Measurements from ENCODE around the gene EEPD1. TPM values are rescaled to one million over a fixed set of nuclear protein-coding genes. Genes with fewer than 3 reads are reported as not detected.

EEPD1 gene
- total RNA-seq, 4 donors from 2014 or later = 12.4 to 36.2 (median 20.4) TPM

DNA sequence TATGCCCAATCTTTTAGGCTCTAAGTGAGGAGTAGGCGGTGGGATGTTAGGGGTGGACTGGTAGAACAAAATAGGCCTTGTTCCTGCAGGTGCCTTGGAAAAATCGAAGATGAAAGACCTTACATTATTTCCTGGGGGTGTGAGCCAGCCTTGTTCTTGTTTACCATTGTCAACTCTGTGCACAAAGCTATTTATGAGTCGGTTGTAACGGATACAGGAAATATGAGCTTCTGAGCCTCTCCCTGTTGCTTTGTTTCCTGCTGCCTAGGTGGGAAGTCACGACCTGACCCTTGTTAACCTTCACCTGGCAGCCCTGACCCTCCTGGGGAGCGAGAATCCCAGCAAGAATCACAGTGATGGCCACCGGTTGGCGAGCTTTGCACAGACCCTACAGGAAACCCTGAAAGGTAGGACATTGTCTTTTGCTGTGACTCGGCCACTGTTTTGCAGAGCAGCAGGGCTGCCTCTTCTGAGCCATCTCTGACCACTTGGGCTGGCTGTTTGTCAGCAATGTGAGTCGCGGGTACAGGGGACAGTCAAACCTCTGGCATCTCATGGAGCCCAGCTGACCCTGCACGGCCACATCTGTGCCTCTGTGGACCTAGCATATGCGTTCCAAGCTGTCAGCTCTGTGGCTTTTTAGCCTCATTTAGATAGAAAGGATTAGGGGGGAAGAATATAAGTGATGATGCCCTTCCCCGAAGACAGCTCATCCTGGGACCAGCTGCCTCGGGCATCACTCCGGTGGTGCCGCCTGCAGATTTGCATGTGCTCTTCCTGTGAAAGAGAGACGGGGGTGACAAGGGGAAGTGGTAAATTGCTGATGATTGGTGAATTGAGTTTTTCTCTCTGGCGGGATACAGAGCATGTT, 134.6 kb downstream of the EEPD1 start:
- Histone ChIP-seq H3K4me1 (peaks cover 1 to 64% (median 10%) of the 10 kb centered on the region in 3 donors), H3K36me3 (peaks cover 0 to 21% of the 10 kb centered on the region in 2 donors), H3K9me3 (no peaks in the 10 kb centered on the region), H3K4me3 (no peak overlapping the region), H3K27me3 (no peaks in the 10 kb centered on the region), H3K27ac (peak overlapping the region in 3 of 4 donors; percentile 38 to 56 (median 41))
- TF ChIP-seq, protein P1, sequence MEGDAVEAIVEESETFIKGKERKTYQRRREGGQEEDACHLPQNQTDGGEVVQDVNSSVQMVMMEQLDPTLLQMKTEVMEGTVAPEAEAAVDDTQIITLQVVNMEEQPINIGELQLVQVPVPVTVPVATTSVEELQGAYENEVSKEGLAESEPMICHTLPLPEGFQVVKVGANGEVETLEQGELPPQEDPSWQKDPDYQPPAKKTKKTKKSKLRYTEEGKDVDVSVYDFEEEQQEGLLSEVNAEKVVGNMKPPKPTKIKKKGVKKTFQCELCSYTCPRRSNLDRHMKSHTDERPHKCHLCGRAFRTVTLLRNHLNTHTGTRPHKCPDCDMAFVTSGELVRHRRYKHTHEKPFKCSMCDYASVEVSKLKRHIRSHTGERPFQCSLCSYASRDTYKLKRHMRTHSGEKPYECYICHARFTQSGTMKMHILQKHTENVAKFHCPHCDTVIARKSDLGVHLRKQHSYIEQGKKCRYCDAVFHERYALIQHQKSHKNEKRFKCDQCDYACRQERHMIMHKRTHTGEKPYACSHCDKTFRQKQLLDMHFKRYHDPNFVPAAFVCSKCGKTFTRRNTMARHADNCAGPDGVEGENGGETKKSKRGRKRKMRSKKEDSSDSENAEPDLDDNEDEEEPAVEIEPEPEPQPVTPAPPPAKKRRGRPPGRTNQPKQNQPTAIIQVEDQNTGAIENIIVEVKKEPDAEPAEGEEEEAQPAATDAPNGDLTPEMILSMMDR (IDR thresholded peaks at IDR 0.05) = no peak
- TF ChIP-seq POLR2A (IDR thresholded peaks at IDR 0.05) (no peak), EP300 (IDR thresholded peaks at IDR 0.05) (no peak), POLR2AphosphoS5 (IDR thresholded peaks at IDR 0.05) (no peak)
- ATAC-seq = no peak
- 53 to 79% methylated on average over 6 to 13 of the region's 19 CpGs for WGBS, 2 donors (ENCODE audit: low coverage in 1 of 2)

DNA sequence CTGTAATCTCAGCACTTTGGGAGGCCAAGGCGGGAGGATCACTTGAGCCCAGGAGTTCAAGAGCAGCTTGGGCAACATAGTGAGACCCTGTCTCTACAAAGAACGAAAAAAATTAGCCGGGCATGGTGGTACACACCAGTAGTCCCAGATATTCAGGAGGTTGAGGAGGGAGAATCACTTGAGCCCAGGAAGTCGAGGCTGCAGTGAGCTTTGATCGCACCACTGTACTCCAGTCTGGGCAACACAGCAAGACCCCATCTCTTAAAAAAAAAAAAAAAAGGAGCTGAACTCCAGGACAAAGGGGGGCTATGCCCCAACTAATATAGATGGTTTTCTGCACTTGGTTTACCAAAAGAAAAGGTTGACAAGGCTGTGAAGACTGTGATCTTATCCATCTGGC, 135.4 kb downstream of the EEPD1 start:
- H3K4me3 ChIP-seq = no peak overlapping the region

DNA sequence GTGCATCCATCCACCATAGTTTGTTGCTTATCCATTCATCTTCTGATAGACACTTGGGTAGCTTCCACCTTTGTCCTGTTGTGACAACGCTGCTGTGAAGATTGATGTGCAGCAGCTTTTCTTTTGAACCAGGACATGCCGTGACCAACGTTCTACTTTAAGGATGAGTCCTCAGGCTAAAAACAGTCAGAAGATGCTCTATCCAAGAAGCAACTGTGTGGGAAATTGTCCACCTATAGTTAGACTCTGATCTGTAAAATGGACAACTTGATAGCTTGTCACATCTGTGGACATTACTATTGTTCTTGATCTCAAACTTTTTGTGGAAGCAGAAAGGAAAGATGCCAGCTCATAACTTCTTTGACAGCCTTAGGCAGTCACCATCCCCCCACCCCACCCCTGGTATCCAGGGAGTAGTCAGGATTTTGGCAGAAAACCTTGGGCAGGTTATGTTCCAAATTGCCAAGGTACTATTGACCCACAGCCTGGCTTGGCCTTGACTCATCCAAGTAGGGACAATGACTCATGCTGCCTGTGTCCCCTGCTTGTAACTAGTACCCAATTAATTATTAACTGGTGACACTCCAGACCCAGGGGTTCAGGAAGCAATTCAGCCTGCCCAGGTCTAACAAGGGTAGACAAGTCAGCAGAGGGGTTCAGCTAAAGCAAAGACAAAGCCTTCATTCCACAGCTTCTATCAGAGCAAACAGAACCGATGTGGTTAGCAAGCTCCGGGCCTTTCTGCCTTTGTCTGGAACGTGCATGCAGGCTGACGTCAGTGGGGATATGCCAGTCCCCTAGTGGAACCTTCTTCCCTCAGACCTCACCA, 137.0 kb downstream of the EEPD1 start:
- H3K27ac ChIP-seq = peak overlapping the region; percentile 8 to 92 (median 88)
- H3K36me3 ChIP-seq = peaks cover 0 to 17% of the 10 kb centered on the region in 2 donors
- H3K9me3 ChIP-seq = no peaks in the 10 kb centered on the region
- H3K4me1 ChIP-seq = peaks cover 2 to 51% (median 11%) of the 10 kb centered on the region in 3 donors
- ATAC-seq = no peak
- no peak overlapping the region for H3K4me3 ChIP-seq
- 38 to 51% methylated on average over 4 to 5 of the region's 7 CpGs for WGBS, 2 donors (ENCODE audit: low coverage in 1 of 2)
- no peaks in the 10 kb centered on the region for H3K27me3 ChIP-seq
- TF ChIP-seq POLR2AphosphoS5 (IDR thresholded peaks at IDR 0.05) (peak; percentile 42), EP300 (IDR thresholded peaks at IDR 0.05) (no peak)

More for the DNA sequence above, 135.4 kb downstream of the EEPD1 start:
- H3K4me1 ChIP-seq = peaks cover 2 to 64% (median 11%) of the 10 kb centered on the region in 3 donors
- H3K9me3 ChIP-seq = no peaks in the 10 kb centered on the region
- peaks cover 0 to 21% of the 10 kb centered on the region in 2 donors for H3K36me3 ChIP-seq
- H3K27ac ChIP-seq = peak overlapping the region in 2 of 4 donors; percentile 41 to 56
- 98 to 100% methylated on average over 1 to 5 of the region's 5 CpGs for WGBS, 2 donors (ENCODE audit: low coverage in 1 of 2)
- H3K27me3 ChIP-seq = no peaks in the 10 kb centered on the region
- ATAC-seq = no peak
- no peak for TF ChIP-seq POLR2AphosphoS5 (IDR thresholded peaks at IDR 0.05)
- no peak for TF ChIP-seq POLR2A (IDR thresholded peaks at IDR 0.05)
- TF ChIP-seq, protein P1 (IDR thresholded peaks at IDR 0.05) = no peak
- no peak for TF ChIP-seq EP300 (IDR thresholded peaks at IDR 0.05)

DNA sequence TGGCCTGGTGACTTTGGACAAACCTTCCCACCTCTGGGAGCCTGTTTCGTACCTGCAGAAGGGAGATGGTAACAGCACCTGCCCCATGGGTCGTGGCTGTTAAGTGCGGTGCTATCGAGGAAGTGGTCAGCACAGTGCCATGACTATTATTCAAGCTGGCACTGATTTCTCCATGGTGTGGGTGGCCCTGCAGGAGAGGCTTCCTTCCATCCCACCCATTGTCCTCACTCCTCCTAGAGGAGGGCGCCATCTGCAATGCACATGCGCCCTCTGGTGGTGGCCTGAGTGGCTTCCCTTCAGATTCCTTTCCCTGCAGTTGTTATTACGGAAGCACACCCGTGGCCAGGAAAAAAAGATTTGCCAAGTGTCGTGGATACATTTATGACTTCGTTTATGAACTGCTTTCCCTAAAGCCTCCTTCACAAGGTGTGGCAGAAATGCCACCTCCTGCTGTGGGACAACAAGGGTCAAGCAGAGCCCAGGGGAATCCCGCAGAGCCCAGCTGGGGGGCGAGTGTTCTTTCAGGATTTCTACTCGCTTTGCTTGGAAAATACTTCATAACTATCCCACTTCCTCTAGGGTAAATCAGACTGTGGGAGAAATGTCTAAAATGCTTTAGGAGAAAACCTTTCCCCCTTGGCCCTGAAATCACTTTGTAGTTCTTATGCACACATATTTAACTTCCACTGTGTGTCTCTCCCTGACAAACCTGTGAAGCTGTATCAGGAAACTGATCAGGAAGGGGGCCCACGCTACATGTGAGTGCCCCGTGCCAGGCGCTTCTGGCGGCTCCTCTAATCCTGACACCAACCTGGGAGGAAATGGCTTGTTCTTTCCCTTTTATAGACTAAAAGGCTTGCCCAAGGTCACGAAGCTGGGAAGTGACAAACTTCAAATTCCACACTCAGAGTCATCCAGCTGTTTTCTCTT, 138.6 kb downstream of the EEPD1 start:
- ATAC-seq = peak; percentile 85
- Histone ChIP-seq H3K36me3 (peaks cover 0 to 15% of the 10 kb centered on the region in 2 donors), H3K9me3 (no peaks in the 10 kb centered on the region), H3K4me1 (peaks cover 2 to 37% (median 11%) of the 10 kb centered on the region in 3 donors), H3K4me3 (peak overlapping the region; percentile 30 to 45), H3K27ac (peak overlapping the region; percentile 87 to 94 (median 91)), H3K27me3 (no peaks in the 10 kb centered on the region)
- 3 to 5% methylated on average over 8 to 13 of the region's 18 CpGs for WGBS, 2 donors (ENCODE audit: low coverage in 1 of 2)
- peak; percentile 71 for TF ChIP-seq POLR2AphosphoS5 (IDR thresholded peaks at IDR 0.05)
- TF ChIP-seq POLR2A (IDR thresholded peaks at IDR 0.05) = no peak
- TF ChIP-seq EP300 (IDR thresholded peaks at IDR 0.05) = no peak
- TF ChIP-seq, protein P1 (IDR thresholded peaks at IDR 0.05) = peak; percentile 96 to 99 (median 98)
